Effector memory CD8-positive, alpha-beta T cell (primary cell): ENCODE results near the gene IFRD2.
A peak's percentile ranks its signal among the peaks of the same experiment; 100 is the strongest.

Source experiments
- ATAC-seq: fragments of 150-1000 bp; cut with Tn5 transposase; replicated peaks from 2 replicates; pipeline ENCODE4 v1.10.0; 2021; ENCODE audit warnings: mild to moderate bottlenecking, moderate library complexity
- DNase-seq, 3 experiments: peaks; one replicate each; pipeline ENCODE4 v3.0.0; 2021
- H3K27ac Mint-ChIP-seq, 2 donors: one replicate each; pipeline ENCODE4 v1.8.0; 2022; ENCODE audit warnings: mild to moderate bottlenecking in 2 of 2, mixed read lengths in 2 of 2, moderate library complexity in 2 of 2
- H3K27me3 Mint-ChIP-seq, 2 donors: one replicate each; pipeline ENCODE4 v1.8.0; 2022; ENCODE audit warnings: mixed read lengths in 2 of 2
- H3K36me3 Mint-ChIP-seq: one replicate; pipeline ENCODE4 v1.8.0; 2022; ENCODE audit warnings: mild to moderate bottlenecking, moderate library complexity, mixed read lengths; ENCODE audit not compliant: insufficient read depth
- H3K4me1 Mint-ChIP-seq, 2 donors: one replicate each; pipeline ENCODE4 v1.8.0; 2022; ENCODE audit warnings: low read depth in 2 of 2, mixed read lengths in 2 of 2
- H3K4me3 Mint-ChIP-seq, 2 donors: one replicate each; pipeline ENCODE4 v1.8.0; 2022; ENCODE audit warnings: mild to moderate bottlenecking in 2 of 2, mixed read lengths in 2 of 2, moderate library complexity in 2 of 2
- H3K9me3 Mint-ChIP-seq, 2 donors: one replicate each; pipeline ENCODE4 v1.8.0; 2022; ENCODE audit warnings: mixed read lengths in 2 of 2

The IFRD2 gene

DNA sequence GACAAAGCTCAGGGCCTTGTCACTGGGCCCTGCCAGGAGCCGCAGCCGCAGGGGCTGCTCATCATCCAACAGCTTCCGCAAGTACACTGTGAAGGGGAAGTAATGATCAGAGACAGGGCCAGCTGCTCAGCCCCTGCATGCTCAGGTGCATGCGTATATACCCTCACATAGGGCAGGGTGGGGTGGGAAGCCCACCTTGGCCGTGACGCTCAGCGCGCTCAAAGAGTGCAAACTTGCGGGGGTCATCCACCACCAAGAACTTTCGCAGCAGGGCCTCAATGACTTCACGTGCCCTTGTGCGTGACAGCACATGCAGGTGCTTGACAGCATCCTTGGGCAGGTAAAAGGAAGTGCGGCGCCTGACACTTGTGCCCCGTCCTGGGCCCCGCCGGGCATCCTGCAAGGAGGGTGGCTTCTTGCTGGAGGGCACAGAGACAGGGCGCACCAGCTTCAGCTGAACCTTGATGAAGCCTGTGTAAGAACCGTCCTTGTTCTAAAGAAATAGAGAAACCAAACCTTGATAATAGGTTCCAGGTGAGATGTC is 39.2 kb upstream of the IFRD2 start:
- no peak overlapping the region for H3K27ac Mint-ChIP-seq
- no peaks in the 10 kb centered on the region for H3K27me3 Mint-ChIP-seq
- H3K9me3 Mint-ChIP-seq, result no peaks in the 10 kb centered on the region
- DNase-seq, result no peak
- peaks cover 39% of the 10 kb centered on the region in 2 donors for H3K4me1 Mint-ChIP-seq
- peaks cover 81% of the 10 kb centered on the region for H3K36me3 Mint-ChIP-seq
- no peak for ATAC-seq
- H3K4me3 Mint-ChIP-seq, result no peak overlapping the region

DNA sequence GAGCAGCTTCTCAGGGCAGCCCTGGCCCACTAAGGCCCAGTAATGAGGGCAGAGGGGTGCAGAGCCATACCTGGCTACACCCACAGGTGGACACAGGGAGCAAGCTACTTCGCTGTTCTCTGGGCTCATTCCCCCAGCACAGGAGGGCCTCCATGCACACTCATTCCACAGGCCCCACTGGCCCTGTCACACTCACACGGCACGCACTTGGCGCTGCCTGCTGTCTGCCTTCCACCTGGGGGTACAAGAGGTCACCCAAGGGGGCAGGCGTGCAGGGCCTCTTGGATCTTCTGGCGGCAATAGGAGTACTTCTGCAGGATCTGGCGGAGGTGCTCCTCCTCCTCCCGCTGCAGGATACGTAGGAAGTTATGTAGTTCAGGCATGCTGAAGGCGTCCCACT is 38.1 kb upstream of the IFRD2 start:
- Mint-ChIP-seq H3K4me1 (peaks cover 28% of the 10 kb centered on the region in 2 donors), H3K36me3 (peaks cover 70% of the 10 kb centered on the region), H3K27me3 (no peaks in the 10 kb centered on the region), H3K27ac (peak overlapping the region in 1 of 2 donors; percentile 59), H3K4me3 (no peak overlapping the region), H3K9me3 (no peaks in the 10 kb centered on the region)
- ATAC-seq (no peak), DNase-seq (no peak)

DNA sequence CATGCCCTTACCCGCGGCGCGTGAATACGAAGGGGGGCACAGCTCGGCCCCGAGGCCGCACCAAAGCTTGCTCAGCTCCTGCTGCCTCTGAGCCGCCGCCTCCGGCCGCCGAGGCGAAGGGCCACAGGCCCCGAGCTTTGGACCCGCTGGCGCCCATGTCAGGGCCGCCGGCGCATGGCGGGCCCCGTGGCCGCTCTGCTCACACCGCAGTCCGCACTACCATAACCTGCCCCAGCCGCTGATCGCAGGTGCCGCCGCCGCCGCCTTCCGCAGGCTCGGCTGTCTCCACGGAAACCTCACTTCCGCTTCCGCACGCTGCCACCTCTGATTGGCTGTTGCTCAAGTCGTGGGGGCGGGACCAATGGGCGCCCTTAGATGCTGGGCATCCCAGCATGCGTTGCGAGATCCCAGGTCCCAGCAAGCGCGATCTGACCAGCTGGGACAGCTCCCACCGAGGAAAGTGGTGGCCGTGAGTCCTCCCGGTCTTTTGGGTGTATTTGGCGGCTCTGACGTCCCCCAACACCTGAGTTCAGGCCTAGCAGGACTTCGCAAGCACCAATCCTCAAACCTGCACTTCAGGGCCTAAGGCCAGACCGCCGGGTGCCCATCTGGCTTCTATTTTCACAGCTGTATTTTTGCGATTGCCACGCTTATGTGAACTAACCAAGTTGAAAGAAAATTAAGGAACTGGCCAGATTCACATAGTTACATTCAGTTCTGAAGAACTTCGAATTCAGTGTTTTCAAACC is 35.9 kb upstream of the IFRD2 start, which contains the start of gene TUSC2:
Gene TUSC2, minus strand, starts transcription at position 281 of the 749 bp plus-strand sequence. Its CDS starts 124 bp downstream, at position 157.
- ATAC-seq (peak; percentile 95), DNase-seq (peak; percentile 92)
- Mint-ChIP-seq H3K36me3 (peaks cover 56% of the 10 kb centered on the region), H3K27me3 (no peaks in the 10 kb centered on the region), H3K9me3 (no peaks in the 10 kb centered on the region), H3K4me1 (peaks cover 14 to 24% of the 10 kb centered on the region in 2 donors), H3K4me3 (peak within 1 kb of the TSS; percentile 80 to 88), H3K27ac (peak within 1 kb of the TSS; percentile 84 to 94)

DNA sequence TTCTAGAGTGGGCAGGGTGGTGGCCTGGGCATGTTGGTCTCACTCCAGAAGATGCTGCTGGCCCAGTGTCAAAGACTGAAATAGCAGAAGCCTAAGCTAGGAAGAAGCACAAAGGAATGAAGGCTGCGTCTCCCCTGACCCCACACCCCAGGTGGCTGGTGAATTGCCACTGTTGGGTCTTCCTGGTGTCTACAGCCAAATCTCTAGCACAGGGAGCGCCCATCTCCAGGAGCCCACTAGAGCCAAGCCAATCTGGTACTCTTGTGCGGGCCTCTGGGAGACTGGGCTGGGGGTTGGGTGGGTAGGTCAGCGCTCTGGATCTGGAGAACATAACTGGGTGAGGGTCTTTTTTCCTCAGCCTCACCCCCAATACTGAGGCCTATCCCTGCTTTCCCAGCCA is 34.9 kb upstream of the IFRD2 start:
- DNase-seq (no peak), ATAC-seq (no peak)
- Mint-ChIP-seq H3K4me3 (peak overlapping the region; percentile 80 to 88), H3K27ac (peak overlapping the region; percentile 84 to 94), H3K4me1 (peaks cover 14 to 22% of the 10 kb centered on the region in 2 donors), H3K27me3 (no peaks in the 10 kb centered on the region), H3K9me3 (no peaks in the 10 kb centered on the region), H3K36me3 (peaks cover 46% of the 10 kb centered on the region)

DNA sequence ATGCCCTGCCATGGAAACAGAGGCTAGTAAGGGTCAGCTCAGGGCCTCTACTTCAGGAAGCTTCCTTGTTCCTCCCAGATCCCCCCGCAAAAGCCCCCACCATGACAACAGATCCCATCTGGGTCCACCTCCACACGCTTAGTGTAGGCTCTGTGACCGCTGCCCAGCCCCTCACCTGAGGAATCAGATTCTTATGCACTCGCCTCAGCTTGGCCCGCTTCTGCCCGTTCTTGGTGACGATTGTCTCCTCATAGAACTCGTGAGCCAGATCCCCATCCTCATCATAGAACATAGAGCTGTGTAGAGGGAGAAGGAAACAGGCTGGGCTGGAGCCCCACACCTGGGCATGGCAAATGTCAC is 33.9 kb upstream of the IFRD2 start:
- Mint-ChIP-seq H3K27ac (no peak overlapping the region), H3K4me3 (peak overlapping the region in 1 of 2 donors; percentile 38), H3K36me3 (peaks cover 36% of the 10 kb centered on the region), H3K4me1 (peaks cover 14 to 22% of the 10 kb centered on the region in 2 donors), H3K27me3 (no peaks in the 10 kb centered on the region), H3K9me3 (no peaks in the 10 kb centered on the region)
- ATAC-seq (no peak), DNase-seq (no peak)

DNA sequence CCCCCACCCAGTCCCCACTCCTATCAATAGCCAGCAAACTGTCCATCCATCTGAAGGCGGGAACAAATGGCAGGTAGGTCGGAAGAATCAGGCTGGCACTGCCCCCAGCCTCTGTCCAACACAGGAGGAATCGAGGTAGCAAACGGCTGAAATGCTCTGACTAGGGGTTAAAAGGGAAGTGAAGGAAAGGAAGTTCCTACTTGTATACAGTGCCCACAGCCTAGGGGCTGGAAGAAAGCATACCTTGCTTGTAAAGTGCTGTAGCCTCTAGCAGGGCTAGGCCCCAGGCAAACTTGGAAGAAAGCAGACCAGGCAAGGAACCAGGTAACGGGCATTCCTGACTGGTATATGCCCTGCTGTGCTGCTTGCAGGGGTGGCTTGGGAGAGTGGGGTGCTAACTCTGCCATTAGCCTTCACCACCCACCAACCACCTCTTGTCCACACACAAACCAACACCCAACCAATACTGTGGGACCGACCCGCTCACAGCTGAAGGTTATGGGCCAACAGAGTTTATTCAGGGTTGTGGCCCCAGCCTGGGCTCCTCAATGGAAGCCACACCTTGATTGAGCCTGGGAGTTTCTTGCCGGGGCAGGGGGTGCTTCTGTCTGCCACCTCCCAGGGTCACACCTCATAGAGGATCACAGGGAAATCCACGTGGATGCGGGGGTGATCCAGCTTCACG is 33.4 kb upstream of the IFRD2 start:
- Mint-ChIP-seq H3K27ac (peak overlapping the region in 1 of 2 donors; percentile 76), H3K4me1 (peaks cover 16 to 23% of the 10 kb centered on the region in 2 donors), H3K9me3 (no peaks in the 10 kb centered on the region), H3K4me3 (peak overlapping the region in 1 of 2 donors; percentile 8), H3K27me3 (no peaks in the 10 kb centered on the region), H3K36me3 (peaks cover 31% of the 10 kb centered on the region)
- ATAC-seq, result no peak
- no peak for DNase-seq

DNA sequence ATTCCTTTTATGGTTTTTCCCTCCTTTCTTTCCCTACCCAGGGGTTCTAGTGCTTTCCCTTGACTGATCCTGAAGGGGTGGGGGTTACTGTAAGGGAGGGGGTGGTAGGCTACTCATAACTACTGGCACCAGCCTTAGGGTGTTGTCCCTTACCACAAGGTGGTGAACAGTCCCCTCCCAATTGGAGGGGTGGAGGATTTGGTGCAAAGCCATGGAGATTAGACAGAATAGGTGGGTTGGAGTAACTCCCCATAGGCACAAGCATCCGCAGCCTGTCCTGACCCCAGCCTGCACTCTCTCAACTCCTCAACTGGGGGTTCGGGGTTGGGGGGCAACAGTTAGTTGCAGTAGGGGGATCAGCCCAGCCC is 32.9 kb upstream of the IFRD2 start:
- no peak for ATAC-seq
- peaks cover 22 to 26% of the 10 kb centered on the region in 2 donors for H3K4me1 Mint-ChIP-seq
- H3K36me3 Mint-ChIP-seq, result peaks cover 26% of the 10 kb centered on the region
- no peak overlapping the region for H3K4me3 Mint-ChIP-seq
- DNase-seq, result no peak
- no peaks in the 10 kb centered on the region for H3K27me3 Mint-ChIP-seq
- peak overlapping the region in 1 of 2 donors; percentile 76 for H3K27ac Mint-ChIP-seq
- no peaks in the 10 kb centered on the region for H3K9me3 Mint-ChIP-seq

DNA sequence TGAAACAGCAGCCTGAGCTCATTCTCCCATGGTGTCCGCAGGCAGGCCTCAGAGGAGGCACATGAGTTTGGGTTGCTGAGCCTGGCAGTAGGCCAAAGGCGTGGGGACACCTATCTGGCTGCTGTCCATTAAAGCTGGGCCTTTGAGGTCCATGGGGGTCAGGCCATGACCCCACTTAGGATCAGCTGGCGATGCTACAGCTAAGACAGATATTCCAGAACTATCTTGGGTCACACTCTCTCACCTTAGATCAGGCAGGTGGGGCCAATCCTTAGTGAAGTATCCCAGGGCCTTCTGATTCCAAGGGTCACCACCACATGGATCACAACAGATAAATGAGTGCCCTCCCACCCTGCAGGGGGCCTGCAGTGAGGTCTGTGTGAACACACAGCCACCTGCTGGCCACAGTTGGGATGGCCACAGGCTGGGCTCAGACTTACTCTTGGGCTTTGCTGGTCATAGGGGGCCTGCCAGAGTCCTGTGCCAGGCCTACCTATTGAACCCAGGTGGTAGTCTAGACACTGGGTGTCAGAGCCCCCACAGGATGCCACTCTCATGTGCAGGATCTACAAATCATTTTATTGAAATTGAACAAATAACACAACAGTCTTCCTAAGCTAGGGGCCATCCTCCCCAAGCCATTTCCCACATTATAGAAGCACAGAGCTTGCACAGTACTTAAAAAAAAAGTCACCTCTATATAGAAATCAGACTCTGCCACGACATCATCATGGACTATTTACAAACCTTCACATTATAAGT is 32.3 kb upstream of the IFRD2 start:
- Mint-ChIP-seq H3K4me1 (peaks cover 25 to 29% of the 10 kb centered on the region in 2 donors), H3K36me3 (peaks cover 20% of the 10 kb centered on the region), H3K4me3 (no peak overlapping the region), H3K27me3 (no peaks in the 10 kb centered on the region), H3K9me3 (no peaks in the 10 kb centered on the region), H3K27ac (peak overlapping the region in 1 of 2 donors; percentile 76)
- peak; percentile 50 to 64 (median 53) for DNase-seq
- ATAC-seq, result peak; percentile 25

DNA sequence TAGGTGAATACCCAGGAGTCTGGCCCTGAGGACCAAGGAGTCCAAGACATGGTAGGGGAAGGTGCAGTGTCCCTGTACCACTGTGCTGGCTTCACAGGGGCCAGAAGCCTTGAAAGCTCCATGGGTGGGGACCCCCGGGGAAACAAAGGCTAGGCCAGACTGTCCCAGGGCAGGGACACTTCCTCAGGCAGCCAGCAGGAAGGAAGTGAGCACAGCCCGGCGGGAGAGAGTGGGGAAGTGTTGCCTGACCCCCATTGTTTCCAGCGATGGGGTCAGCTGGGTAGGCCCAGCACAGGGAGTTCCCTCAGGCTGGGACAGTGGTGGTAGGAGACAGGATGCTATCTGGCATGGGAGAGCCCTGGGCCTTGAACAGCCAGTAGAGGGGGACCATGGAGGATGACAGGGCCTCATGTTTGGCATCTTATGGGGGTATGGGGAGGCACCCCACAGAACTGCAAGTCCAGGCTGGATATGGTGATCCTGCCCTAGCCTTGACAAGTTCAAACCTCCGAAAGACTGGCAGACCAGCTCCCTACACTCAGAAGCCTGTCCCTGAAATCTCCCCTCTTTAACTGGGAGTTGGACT is 31.5 kb upstream of the IFRD2 start:
- Mint-ChIP-seq H3K4me1 (peaks cover 29 to 36% of the 10 kb centered on the region in 2 donors), H3K36me3 (peaks cover 12% of the 10 kb centered on the region), H3K9me3 (no peaks in the 10 kb centered on the region), H3K4me3 (no peak overlapping the region), H3K27ac (peak overlapping the region; percentile 41 to 76), H3K27me3 (no peaks in the 10 kb centered on the region)
- ATAC-seq (no peak), DNase-seq (no peak)

DNA sequence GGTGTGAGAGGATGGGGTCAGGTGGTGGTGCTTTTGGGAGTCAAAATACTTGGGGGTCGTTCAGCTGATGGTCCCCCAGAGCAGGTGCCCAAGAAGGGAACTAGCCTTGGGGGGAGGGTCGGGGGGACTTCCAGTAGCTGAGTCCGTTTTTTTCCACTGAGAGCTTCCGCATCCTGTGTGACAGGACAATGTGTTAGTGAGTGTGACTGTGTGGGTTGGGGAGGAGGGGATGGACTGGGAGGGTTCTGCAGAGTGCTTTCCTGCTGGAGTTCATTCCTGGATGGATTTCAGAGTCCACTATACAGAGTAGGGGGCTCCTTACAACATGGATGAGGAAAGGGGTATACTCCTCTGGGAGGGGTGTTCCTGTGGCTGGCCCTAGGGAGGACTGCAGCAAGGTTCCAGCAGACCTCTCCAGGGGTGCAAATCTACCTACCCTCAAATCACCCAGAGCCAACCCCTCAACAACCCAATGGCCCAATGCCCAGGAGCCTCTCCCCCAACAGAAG is 30.9 kb upstream of the IFRD2 start:
- H3K4me1 Mint-ChIP-seq, result peaks cover 24 to 34% of the 10 kb centered on the region in 2 donors
- H3K27ac Mint-ChIP-seq, result peak overlapping the region in 1 of 2 donors; percentile 76
- H3K36me3 Mint-ChIP-seq, result peaks cover 8% of the 10 kb centered on the region
- no peak for ATAC-seq
- H3K4me3 Mint-ChIP-seq, result peak overlapping the region; percentile 44 to 84
- H3K9me3 Mint-ChIP-seq, result no peaks in the 10 kb centered on the region
- DNase-seq, result no peak
- no peaks in the 10 kb centered on the region for H3K27me3 Mint-ChIP-seq

DNA sequence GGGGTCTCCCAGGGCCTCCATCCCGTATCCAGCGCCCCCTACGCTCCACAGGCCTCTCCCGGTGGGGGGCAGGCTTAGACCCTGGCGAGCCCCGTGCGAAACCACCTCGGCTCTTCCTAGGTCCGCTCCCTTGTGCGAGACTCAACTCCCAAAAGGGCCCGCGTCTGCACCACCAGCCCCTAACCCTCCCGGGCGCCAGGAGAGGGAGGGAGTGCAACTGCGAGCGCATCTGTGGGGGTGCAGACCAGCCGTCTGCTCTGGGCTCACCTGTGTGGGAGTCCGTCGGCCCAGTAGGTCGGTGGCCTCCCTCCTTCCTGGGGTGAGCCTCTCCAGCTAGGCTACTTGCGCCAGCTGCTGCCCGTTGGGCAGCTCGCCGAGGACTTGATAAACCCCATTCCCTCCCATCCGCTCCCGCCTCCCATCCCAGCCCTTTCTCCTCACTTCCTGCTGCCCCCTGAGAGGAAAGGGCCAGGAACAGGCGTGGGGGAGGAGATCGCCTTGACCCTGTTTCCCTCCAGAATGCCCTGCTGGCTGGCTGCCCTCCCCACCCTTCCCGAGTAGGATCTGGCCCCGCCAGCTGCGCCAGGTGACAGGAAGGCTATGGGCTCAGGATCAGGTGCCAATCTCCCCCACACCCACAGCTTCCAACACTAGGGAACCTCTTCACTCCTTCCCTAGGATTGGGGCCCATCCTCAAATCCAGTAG is 30.3 kb upstream of the IFRD2 start, which contains the start of gene HYAL2:
Gene HYAL2, minus strand, starts transcription at position 360 of the 706 bp plus-strand sequence. CDS start 2,256 bp downstream, outside the sequence.
- Mint-ChIP-seq H3K36me3 (peaks cover 4% of the 10 kb centered on the region), H3K27ac (peak within 1 kb of the TSS; percentile 89 to 93), H3K4me1 (peaks cover 20 to 32% of the 10 kb centered on the region in 2 donors), H3K9me3 (no peaks in the 10 kb centered on the region), H3K4me3 (peak within 1 kb of the TSS; percentile 84 to 85), H3K27me3 (no peaks in the 10 kb centered on the region)
- DNase-seq (no peak), ATAC-seq (no peak)

DNA sequence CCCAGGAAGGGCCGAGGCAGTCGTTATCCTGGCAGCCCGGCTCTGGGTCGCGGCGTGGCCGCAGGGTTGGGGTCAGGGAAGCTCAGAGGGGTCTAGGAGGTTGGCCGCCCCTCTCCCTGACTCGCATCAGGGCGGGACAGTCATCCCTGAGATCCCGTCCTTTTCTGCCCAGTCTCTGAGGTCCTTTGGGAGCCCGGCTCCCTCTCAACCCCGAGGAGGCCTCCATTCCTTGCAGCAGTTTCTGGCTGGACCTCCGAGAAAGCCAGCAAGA is 29.8 kb upstream of the IFRD2 start:
- Mint-ChIP-seq H3K27ac (no peak overlapping the region), H3K36me3 (no peaks in the 10 kb centered on the region), H3K4me3 (peak overlapping the region; percentile 84 to 85), H3K27me3 (no peaks in the 10 kb centered on the region), H3K4me1 (peaks cover 22 to 33% of the 10 kb centered on the region in 2 donors), H3K9me3 (no peaks in the 10 kb centered on the region)
- no peak for DNase-seq
- ATAC-seq, result no peak
